Middle frontal gyrus (tissue), 1 donor: Measurements from ENCODE around the gene PRKCE.
A peak's percentile ranks its signal among the peaks of the same experiment; 100 is the strongest.

Source experiments
- DNase-seq: peaks from one replicate; pipeline ENCODE4 v3.0.0-alpha.2; 2015; ENCODE audit warnings: low spot score; ENCODE audit errors: extremely low spot score

The PRKCE gene

GRCh38 chr2:45925636-45926366 lies 274.3 kb downstream of the PRKCE start:
- DNase-seq, result peak; percentile 62

GRCh38 chr2:45928946-45929345 lies 277.5 kb downstream of the PRKCE start:
- peak; percentile 75 for DNase-seq

- no peak for DNase-seq
Measured at GRCh38 chr2:45929674-45930395, 278.4 kb downstream of the PRKCE start.

- no peak for DNase-seq
Measured at GRCh38 chr2:45930396-45930792, 278.9 kb downstream of the PRKCE start.

DNA sequence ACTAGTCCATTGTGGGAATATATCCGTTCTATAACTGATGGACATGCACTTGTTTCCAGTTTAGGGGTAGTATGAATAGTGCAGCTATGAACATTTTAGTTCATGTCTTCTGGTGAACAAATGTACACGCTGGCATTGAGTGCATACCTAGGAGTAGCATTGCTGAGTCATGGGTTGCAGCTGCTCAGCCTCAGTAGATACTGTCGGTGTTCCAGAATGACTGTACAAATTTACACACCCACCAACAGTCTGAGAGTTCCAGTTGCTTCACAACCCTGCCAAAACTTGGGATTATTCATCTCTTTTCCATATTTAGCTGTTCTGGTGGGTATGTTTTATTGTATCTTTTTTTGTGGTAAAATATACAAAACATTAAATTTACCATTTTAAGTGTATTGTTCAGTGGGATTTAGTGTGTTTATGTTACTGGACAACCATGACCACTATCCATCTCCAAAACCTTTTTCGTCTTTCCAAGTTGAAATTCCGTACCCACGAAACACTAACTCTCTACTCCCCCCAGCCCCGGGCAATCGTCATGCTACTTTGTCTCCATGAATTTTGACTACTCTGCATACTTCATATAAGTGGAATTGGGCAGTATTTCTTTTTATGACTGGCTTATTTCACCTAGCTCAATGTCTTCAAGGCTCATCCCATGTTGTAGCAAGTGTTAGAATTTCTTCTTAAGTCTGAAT lies 281.0 kb downstream of the PRKCE start:
- no peak for DNase-seq

DNA sequence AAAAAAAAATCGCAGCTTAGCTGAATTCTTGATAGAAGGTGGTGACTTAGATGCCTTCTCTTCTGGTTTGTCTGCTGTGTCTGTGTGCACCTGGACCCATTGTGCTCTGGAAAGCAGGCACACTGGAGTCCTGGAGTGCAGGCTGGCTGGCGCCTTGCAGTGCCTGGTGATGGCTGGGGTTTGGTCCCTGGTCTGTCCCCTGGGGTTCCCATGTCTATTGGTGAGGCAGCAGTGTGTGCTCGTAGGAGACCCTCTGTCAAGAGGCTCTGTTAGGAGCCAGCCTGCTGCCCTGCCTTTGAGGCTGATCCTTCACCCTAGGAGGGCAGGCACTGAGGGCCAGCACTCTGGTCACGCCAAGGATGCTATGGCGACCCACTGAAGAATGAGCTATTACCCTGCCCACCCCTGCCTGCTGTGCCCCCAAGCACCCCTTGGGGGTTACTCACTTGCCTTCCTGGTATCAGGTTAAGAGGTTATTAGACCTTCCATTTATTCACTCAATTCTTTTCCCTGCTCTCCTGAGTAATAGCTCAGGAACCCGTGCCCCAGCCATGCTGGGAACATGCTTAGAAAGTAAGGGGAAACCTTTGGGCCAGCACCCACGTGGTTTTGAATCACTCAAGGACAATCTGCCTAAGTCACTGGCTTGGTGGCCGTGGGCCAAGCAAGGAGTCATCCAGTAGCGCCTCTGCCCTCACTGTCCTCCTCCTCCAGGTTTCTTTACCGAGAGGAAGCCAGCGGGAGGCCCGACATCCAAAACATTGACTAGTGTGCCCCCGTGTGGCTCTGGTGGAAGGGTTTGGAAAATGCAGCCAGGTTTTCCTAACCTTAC lies 284.5 kb downstream of the PRKCE start:
- DNase-seq, result peak; percentile 55

DNA sequence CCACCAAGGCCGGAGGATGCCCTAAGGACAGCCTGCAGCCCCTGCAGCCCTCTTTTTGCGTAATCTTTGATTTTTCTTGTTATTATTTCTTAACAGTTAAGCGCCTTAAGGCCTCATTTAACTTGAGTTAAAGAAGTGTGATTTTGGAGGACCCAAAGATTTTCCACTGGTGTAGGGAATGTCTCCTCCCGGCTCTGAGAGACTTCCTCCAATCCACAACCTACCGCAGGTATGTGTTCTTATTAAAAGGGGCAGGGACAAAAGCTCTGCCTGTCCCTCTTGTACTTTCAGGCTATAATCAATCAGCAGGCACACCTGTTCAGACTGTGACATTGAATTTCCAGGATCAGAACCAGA lies 285.1 kb downstream of the PRKCE start:
- DNase-seq, result no peak

GRCh38 chr2:45937990-45938389 lies 286.5 kb downstream of the PRKCE start:
- no peak for DNase-seq

- no peak for DNase-seq
Measured at GRCh38 chr2:45938649-45939511, 287.4 kb downstream of the PRKCE start.

DNA sequence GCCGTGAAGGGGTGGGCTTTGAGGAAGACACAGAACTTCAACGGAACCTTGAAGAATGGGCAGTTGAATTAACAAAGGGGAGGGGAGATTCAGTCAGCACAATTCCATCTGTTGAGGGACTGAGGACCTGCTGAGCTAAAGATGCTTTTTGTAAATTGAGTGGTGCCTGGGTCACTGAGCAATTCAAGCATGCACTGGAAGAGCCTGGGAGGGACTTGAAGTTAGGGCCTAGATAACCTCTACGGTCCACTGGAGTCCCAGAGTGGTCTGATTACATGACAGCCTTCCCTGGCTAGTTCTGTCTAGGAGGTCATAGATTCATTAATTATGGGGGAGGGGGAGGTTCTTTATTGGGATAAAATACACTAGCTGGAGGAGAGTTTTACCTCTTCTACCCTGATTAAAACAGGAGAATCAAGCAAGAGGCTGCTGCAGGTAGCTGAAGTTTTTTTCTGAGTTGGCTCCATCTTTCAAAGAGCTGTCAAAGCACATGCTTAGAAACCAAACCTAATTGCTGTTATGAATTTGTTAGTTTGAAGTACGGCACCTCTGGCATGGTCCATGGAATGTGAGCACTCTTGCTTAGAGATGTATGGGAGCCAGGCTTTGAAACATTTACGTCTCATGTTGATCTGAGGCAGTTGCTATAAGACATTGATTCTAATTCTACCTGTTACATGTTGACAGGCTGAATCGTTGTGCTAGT lies 290.2 kb downstream of the PRKCE start:
- DNase-seq, result no peak

- DNase-seq, result no peak
Measured at GRCh38 chr2:45942237-45942738, 290.8 kb downstream of the PRKCE start.

DNA sequence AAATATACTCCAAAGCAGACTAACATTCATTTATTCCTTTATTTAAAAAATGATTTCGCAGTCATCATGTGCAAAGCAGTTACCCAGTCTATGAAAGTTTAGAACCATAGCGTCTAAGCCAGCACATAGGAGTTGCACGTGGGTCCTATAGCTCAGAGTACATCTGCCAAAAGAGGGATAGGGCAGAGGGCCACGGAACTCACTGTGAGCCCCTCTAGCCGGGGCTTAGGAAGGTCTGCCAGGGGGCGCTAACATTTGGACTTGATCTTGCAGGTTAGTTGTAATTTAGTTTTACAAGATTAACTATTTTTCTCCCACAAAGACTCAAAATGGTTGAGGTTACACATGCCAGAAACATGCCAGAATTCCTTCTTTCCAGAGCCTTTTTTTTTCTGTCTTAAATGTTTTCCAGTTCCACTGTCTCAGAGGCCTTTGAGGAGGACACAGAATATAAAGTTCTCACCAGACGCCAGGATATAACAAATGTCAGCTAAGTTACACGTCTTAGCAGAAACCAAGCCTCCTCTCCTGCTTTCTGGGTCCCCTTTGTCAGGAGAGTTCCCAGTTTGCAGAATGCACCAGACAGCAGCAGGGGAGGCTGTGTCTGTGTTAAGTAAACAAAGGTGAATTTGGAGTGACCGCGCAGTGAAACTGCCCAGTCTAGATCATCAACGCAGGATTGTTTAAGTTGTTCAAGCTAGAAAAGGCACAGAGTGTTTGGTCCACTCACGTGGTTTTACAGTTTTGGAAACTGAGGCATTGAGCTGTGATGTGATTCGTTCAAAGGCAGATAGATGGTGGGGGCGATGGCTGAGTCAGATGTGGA lies 292.0 kb downstream of the PRKCE start:
- DNase-seq, result no peak

GRCh38 chr2:45944074-45944473 lies 292.6 kb downstream of the PRKCE start:
- DNase-seq, result no peak

GRCh38 chr2:45945302-45945717 lies 293.8 kb downstream of the PRKCE start:
- no peak for DNase-seq

- no peak for DNase-seq
Measured at GRCh38 chr2:45946023-45946422, 294.5 kb downstream of the PRKCE start.

DNA sequence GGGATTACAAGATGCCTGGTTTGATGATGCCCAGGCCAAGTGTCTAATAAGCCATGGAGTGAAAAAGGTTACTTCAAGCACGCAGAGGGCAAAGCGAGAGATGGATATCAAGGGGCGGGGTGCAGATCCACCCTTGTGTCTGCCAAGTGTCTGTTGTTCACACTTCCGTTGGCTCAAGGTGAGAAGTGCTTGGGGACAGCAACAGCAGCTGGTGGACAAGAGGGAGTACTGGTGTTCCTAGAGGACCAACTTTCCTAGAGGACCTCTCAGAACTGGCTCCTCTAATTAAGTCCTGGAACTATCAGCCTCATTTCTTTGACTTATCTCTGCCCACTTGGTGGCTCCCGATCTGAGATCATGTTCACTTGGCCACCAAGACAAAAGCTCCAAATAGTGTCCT lies 299.1 kb downstream of the PRKCE start:
- DNase-seq, result no peak

GRCh38 chr2:45951025-45951727 lies 299.7 kb downstream of the PRKCE start:
- no peak for DNase-seq

DNA sequence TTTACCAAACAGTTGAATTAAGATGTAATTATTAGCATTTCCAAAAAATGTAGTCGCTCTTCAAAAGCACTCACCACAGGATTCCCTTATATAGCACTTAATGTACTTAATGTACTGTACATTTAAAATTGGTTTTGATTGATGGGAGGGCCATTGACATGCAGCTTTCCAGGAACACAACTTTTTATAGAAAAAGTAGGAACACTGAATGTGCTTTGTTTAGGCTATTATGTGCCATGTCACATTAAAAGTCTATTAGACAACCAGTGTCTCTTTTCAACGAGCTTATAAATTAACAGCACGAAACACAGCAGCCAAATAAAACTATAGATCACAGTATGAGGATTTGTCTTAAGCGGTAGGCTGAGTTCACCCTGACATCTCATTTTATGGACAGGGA lies 301.1 kb downstream of the PRKCE start:
- no peak for DNase-seq
